Activated T-helper 1 cell treated with anti-CD3 and anti-CD28 coated beads, Interleukin-12 subunit alpha, Interleukin-12 subunit beta, Interleukin-2, Interleukin-4 antibody, amounts not matched to agents 30 ng/mL and 10 ng/mL and 1 ng/mL, durations not matched to agents 14 hours and 24 hours and 36 hours (primary cell): Measurements from ENCODE around the gene PPP3CA. TPM values are rescaled to one million over a fixed set of nuclear protein-coding genes. Genes with fewer than 3 reads are reported as not detected.
A peak's percentile ranks its signal among the peaks of the same experiment; 100 is the strongest.

Experiments used
- DNase-seq: peaks from one replicate; pipeline ENCODE4 v3.0.0; 2021; ENCODE audit warnings: low spot score
- H3K27ac Mint-ChIP-seq: one replicate; pipeline ENCODE4 v1.8.0; 2021; ENCODE audit warnings: mild to moderate bottlenecking, mixed read lengths
- H3K27me3 Mint-ChIP-seq: one replicate; pipeline ENCODE4 v1.8.0; 2022; ENCODE audit warnings: mild to moderate bottlenecking, moderate library complexity, mixed read lengths; ENCODE audit not compliant: insufficient read depth
- H3K36me3 Mint-ChIP-seq: one replicate; pipeline ENCODE4 v1.8.0; 2021; ENCODE audit warnings: low read depth, mixed read lengths
- H3K4me1 Mint-ChIP-seq: one replicate; pipeline ENCODE4 v1.8.0; 2021; ENCODE audit warnings: low read depth, mixed read lengths
- H3K4me3 Mint-ChIP-seq: one replicate; pipeline ENCODE4 v1.8.0; 2021; ENCODE audit warnings: mild to moderate bottlenecking, moderate library complexity, mixed read lengths
- H3K9me3 Mint-ChIP-seq: one replicate; pipeline ENCODE4 v1.8.0; 2021; ENCODE audit warnings: mixed read lengths
- intact Hi-C: fragments of 100-400 bp; cut with micrococcal nuclease; formaldehyde crosslinking; loops from one replicate; pipeline ENCODE4 v1.15.1; 2024
- total RNA-seq: library from RNA; stranded (reverse); gene quantifications from 2 replicates; pipeline ENCODE4 v1.2.3, GENCODE V29; 2022

The PPP3CA gene
- total RNA-seq, 1 donor from 2014 or later: 11.3 TPM

- H3K9me3 Mint-ChIP-seq: no peaks in the 10 kb centered on the region
- intact Hi-C loops: loop anchor here (1.0 to 10.0 kb wide), 6 partner anchors 178 to 835 kb away; partner anchors contain the start of gene PPP3CA
- no peak overlapping the region for H3K4me3 Mint-ChIP-seq
- H3K27ac Mint-ChIP-seq: no peak overlapping the region
- DNase-seq: peak; percentile 43
- H3K27me3 Mint-ChIP-seq: peaks cover 4% of the 10 kb centered on the region
- H3K4me1 Mint-ChIP-seq: no peaks in the 10 kb centered on the region
- H3K36me3 Mint-ChIP-seq: no peaks in the 10 kb centered on the region
These were observed 178.0 kb downstream of the PPP3CA start for GRCh38 chr4:101169044-101170014.

- no peak overlapping the region for H3K27ac Mint-ChIP-seq
- peaks cover 2% of the 10 kb centered on the region for H3K36me3 Mint-ChIP-seq
- DNase-seq: no peak
- no peaks in the 10 kb centered on the region for H3K27me3 Mint-ChIP-seq
- H3K9me3 Mint-ChIP-seq: no peaks in the 10 kb centered on the region
- H3K4me3 Mint-ChIP-seq: no peak overlapping the region
- intact Hi-C loops: no loop called here
- H3K4me1 Mint-ChIP-seq: no peaks in the 10 kb centered on the region
These were observed 183.4 kb downstream of the PPP3CA start for GRCh38 chr4:101163936-101164335.

DNA sequence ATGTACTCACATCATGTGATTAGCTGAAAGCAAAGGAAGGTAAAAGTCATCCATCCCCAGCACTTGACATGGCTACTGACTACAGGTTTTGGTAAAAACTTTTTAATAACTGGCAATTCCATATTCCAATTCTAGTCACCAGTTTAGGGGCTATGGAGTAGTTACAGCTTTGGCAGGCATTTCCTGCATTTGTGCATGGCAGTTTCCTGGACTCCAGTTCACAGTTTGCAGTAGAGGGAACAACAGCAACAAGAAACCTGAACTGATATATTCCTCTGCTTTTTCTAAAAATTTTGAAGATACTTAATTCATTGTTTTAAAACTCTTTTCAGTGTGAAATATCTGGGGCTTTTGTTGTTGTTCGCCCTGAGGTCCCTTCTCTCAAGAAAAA is 184.3 kb downstream of the PPP3CA start:
- peaks cover 2% of the 10 kb centered on the region for H3K36me3 Mint-ChIP-seq
- no peaks in the 10 kb centered on the region for H3K9me3 Mint-ChIP-seq
- no peaks in the 10 kb centered on the region for H3K27me3 Mint-ChIP-seq
- DNase-seq: no peak
- H3K27ac Mint-ChIP-seq: no peak overlapping the region
- intact Hi-C loops: no loop called here
- no peak overlapping the region for H3K4me3 Mint-ChIP-seq
- no peaks in the 10 kb centered on the region for H3K4me1 Mint-ChIP-seq

DNA sequence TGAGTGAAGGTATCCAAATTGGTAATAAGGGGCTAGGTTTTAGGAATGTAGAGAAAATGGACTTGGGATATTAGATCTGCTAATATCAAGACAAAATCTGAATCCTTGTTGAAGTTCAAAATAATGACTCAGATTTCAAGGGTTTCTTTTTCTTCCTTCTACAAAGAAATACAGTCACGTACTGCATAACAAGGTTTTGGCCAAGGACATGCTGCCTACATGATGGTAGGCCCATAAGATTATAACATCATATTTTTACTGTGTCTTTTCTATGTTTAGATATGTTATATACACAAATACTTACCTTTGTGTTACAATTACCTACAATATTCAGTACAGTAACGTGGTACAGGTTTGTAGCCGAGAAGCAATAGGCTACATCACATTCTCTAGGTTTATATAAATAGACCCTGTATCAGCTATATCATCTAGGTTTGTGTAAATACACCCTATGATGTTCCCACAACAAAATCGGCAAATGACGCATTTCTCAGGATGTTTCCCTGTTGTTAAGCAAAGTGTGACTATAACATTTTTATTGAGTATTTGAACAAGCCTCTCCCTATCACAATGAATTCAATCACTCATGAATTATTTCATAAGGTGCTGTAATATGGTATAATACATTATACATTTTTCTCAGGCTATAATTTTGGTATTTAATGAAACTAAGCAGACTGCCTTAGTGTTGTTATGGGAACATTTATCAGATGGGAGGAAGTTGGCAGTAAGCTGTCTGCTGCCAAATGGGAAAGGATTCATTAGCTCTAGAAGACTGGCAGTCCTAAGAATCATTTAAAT is 186.3 kb downstream of the PPP3CA start:
- Mint-ChIP-seq H3K27ac (no peak overlapping the region), H3K27me3 (no peaks in the 10 kb centered on the region), H3K9me3 (no peaks in the 10 kb centered on the region), H3K4me3 (no peak overlapping the region), H3K4me1 (peaks cover 16% of the 10 kb centered on the region), H3K36me3 (peaks cover 5% of the 10 kb centered on the region)
- no peak for DNase-seq
- intact Hi-C loops: no loop called here

- DNase-seq: no peak
- Mint-ChIP-seq H3K36me3 (peaks cover 7% of the 10 kb centered on the region), H3K27ac (no peak overlapping the region), H3K4me1 (peaks cover 26% of the 10 kb centered on the region), H3K9me3 (no peaks in the 10 kb centered on the region), H3K27me3 (no peaks in the 10 kb centered on the region), H3K4me3 (no peak overlapping the region)
- intact Hi-C loops: loop anchor here (5.0 kb wide), 2 partner anchors 169 to 226 kb away; no protein-coding TSS in a partner anchor
These were observed 188.8 kb downstream of the PPP3CA start for GRCh38 chr4:101158507-101158906.

DNA sequence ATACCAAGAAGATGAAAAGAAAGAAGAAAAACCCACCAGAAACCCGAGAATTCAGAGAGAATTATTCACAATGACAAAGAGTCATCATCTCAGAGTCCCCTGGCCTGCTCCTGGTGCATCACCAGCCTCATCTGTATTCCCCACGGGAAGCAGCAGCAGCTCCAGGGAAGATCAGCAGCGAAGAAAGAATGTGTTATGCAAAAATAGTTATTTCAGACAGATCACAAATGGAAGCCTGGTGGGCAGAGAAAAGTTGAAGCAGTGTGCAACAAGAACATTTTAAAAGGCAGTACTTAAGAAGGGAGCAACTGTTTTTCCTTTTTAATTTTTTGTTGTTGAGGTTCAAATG is 189.2 kb downstream of the PPP3CA start:
- no peaks in the 10 kb centered on the region for H3K27me3 Mint-ChIP-seq
- peaks cover 28% of the 10 kb centered on the region for H3K4me1 Mint-ChIP-seq
- no peak for DNase-seq
- no peak overlapping the region for H3K27ac Mint-ChIP-seq
- peaks cover 7% of the 10 kb centered on the region for H3K36me3 Mint-ChIP-seq
- intact Hi-C loops: loop anchor here (5.0 kb wide), 2 partner anchors 169 to 226 kb away; no protein-coding TSS in a partner anchor
- no peaks in the 10 kb centered on the region for H3K9me3 Mint-ChIP-seq
- H3K4me3 Mint-ChIP-seq: no peak overlapping the region

DNA sequence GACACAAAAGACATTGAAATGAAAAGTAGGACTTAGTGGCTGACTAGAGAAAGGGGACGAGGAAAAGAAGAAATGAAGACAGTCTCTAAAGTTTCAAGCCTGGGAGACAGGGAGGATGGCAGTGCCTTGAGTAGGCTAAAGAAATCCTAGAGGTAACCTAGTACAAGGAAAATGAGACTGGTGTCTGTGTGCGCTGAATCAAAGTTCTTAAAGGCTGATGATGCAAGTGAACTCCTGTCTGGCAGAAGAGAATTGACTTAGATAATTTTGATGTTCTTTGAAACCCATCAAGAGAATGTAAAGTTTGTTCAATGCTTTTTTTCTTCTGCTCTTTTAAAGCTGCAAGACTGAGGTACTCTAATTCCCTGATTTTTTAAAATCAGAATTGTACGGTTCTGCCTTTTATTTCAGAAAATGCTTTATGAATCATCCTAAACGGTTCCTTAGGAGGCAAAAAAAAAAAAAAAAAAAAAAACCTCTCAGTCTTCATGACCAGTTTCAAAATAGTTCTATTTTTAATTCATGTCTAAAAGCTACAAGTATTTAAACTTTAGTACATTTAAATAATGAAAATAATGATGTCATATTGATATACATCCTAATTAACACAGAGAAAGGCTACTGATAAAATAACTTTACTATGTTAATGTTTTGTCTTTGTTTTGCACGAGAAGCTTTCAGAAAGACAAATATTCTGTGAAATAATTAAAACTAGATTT is 189.8 kb downstream of the PPP3CA start:
- intact Hi-C loops: loop anchor here (2.0 to 5.0 kb wide), 3 partner anchors 137 to 225 kb away; no protein-coding TSS in a partner anchor
- H3K27ac Mint-ChIP-seq: no peak overlapping the region
- DNase-seq: no peak

GRCh38 chr4:101156619-101157310 is 190.6 kb downstream of the PPP3CA start:
- Mint-ChIP-seq H3K9me3 (no peaks in the 10 kb centered on the region), H3K4me1 (peaks cover 28% of the 10 kb centered on the region), H3K27me3 (no peaks in the 10 kb centered on the region), H3K36me3 (peaks cover 5% of the 10 kb centered on the region), H3K4me3 (no peak overlapping the region), H3K27ac (peak overlapping the region; percentile 37)
- no peak for DNase-seq
- intact Hi-C loops: loop anchor here (2.0 to 5.0 kb wide), 3 partner anchors 136 to 224 kb away; no protein-coding TSS in a partner anchor

More for the DNA sequence above, 189.8 kb downstream of the PPP3CA start:
- Mint-ChIP-seq H3K4me1 (peaks cover 28% of the 10 kb centered on the region), H3K27me3 (no peaks in the 10 kb centered on the region), H3K4me3 (no peak overlapping the region), H3K9me3 (no peaks in the 10 kb centered on the region), H3K36me3 (peaks cover 6% of the 10 kb centered on the region)

DNA sequence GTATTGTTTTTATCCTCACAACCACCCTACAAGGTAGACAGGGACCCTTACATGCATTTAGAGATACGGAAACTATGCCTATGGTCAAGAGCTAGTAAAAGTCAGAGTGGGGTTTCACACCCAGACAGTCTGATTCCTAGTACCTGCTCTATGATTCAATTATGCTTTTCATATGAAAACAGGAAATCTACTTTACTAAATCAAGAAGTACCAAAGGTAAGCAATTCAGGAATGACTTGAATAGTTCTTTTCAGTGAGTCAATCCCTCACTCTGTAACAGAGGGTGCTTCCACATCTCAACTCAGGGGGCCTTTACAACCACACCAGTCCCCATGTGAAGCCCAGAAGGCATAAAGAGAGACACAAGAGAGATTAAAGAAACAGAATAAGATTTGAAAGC is 191.4 kb downstream of the PPP3CA start:
- H3K4me1 Mint-ChIP-seq: peaks cover 28% of the 10 kb centered on the region
- intact Hi-C loops: loop anchor here (2.0 to 5.0 kb wide), 3 partner anchors 135 to 224 kb away; no protein-coding TSS in a partner anchor
- no peak for DNase-seq

DNA sequence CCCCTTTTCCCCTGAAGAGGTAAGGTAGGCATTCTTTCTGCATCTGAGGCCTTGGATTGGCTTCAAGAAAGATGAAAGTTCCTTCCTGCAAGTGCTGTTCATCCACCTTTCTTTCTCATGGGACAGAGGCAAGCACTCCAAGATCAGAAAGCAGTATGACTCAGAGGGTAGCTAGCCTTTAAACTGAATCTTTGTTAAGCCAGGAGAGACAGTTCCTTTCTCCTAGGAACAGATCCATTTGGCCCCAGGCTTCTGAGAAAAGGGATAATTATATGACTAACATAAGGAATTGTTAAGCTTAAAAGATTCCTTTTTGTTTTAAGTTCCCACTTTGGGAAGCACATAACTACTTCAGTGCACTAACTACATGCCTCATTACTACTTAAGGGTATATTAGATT is 192.0 kb downstream of the PPP3CA start:
- no peak for DNase-seq
- intact Hi-C loops: loop anchor here (5.0 kb wide), 2 partner anchors 172 to 223 kb away; no protein-coding TSS in a partner anchor
- H3K36me3 Mint-ChIP-seq: peaks cover 5% of the 10 kb centered on the region
- H3K4me3 Mint-ChIP-seq: no peak overlapping the region
- no peaks in the 10 kb centered on the region for H3K9me3 Mint-ChIP-seq
- H3K4me1 Mint-ChIP-seq: peaks cover 28% of the 10 kb centered on the region
- H3K27ac Mint-ChIP-seq: no peak overlapping the region
- no peaks in the 10 kb centered on the region for H3K27me3 Mint-ChIP-seq

More for the DNA sequence above, 191.4 kb downstream of the PPP3CA start:
- H3K9me3 Mint-ChIP-seq: no peaks in the 10 kb centered on the region
- H3K27me3 Mint-ChIP-seq: no peaks in the 10 kb centered on the region
- H3K4me3 Mint-ChIP-seq: no peak overlapping the region
- peak overlapping the region; percentile 12 for H3K27ac Mint-ChIP-seq
- H3K36me3 Mint-ChIP-seq: peaks cover 5% of the 10 kb centered on the region

- Mint-ChIP-seq H3K27ac (no peak overlapping the region), H3K9me3 (no peaks in the 10 kb centered on the region), H3K36me3 (peaks cover 5% of the 10 kb centered on the region), H3K4me1 (peaks cover 28% of the 10 kb centered on the region), H3K4me3 (no peak overlapping the region), H3K27me3 (no peaks in the 10 kb centered on the region)
- intact Hi-C loops: no loop called here
- no peak for DNase-seq
These were observed 193.7 kb downstream of the PPP3CA start for GRCh38 chr4:101153653-101154052.

DNA sequence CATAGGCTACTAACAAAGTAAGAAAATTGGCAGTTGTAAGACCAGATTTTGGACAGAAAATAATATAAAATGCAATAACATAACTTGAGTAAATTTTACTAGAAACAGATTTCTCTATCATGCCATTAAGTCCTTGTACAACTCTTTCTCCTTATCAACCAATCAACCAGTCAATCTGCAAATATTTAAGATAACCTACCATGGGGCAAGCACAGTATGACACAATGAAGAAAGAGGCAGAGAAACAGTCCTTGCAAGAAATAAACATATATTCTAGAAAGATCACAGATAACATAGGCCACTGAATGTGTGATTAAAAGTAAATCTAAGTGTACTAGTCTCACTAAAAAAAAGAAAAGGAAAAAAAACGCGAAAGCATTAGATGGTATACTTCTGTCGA is 194.8 kb downstream of the PPP3CA start:
- peaks cover 5% of the 10 kb centered on the region for H3K36me3 Mint-ChIP-seq
- no peak overlapping the region for H3K4me3 Mint-ChIP-seq
- no peak overlapping the region for H3K27ac Mint-ChIP-seq
- no peaks in the 10 kb centered on the region for H3K27me3 Mint-ChIP-seq
- DNase-seq: no peak
- no peaks in the 10 kb centered on the region for H3K9me3 Mint-ChIP-seq
- H3K4me1 Mint-ChIP-seq: peaks cover 27% of the 10 kb centered on the region
- intact Hi-C loops: no loop called here
